NCI-H187 (cell line): Measurements from ENCODE around the gene CDC42EP4.

Experiments used
- DNase-seq, 2 experiments: peaks; one replicate each; lab custom pipeline; 2025; lab: John Stamatoyannopoulos, UW

The CDC42EP4 gene, protein sequence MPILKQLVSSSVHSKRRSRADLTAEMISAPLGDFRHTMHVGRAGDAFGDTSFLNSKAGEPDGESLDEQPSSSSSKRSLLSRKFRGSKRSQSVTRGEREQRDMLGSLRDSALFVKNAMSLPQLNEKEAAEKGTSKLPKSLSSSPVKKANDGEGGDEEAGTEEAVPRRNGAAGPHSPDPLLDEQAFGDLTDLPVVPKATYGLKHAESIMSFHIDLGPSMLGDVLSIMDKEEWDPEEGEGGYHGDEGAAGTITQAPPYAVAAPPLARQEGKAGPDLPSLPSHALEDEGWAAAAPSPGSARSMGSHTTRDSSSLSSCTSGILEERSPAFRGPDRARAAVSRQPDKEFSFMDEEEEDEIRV

DNA sequence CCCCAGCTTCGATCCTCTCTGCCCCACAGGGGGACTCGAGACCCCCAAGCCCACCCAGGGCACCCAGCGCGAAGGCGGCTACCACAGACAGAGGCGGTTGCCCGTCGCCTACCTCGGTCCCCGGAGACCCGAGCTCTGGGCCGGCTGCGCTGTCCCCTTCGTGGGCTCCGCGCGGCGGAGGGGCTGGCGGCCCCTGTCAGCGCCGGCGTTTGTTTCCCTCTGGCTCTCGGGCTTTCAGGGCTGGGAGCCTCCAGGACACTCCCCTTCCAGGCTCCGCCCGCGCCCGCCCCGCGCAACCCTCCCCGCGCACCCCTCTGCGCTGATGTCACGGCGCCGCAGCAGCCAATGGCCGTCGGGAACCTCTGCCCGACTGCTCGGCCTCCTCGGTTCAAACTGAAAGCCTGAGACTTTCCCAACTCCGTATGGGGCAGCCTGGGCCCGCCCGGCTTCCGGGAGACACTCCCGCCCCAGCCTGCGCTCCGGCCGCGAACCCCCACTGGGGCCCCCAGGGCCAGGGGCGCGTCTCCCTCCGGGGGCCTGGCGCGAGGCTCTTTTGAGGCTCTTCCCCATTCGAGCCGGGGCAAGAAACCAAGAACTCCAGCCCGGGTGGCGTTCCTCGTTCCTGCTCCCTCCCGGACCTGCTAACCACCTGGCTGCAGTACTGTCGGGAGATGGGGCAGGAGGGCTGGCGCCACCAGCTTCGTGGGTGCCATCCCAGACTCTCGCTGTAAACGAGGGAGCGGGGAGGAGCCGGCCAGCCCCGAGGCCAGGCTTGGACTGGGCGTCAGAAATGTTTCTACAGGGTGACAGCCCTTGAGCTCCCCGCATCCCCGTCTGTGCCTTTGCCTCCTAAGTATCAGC is at the start of gene CDC42EP4:
Gene CDC42EP4 (minus strand): TSS at position 221 of the 861 bp plus-strand sequence. CDS start 25,501 bp downstream, outside the sequence.
- peak; percentile 62 to 89 for DNase-seq

DNA sequence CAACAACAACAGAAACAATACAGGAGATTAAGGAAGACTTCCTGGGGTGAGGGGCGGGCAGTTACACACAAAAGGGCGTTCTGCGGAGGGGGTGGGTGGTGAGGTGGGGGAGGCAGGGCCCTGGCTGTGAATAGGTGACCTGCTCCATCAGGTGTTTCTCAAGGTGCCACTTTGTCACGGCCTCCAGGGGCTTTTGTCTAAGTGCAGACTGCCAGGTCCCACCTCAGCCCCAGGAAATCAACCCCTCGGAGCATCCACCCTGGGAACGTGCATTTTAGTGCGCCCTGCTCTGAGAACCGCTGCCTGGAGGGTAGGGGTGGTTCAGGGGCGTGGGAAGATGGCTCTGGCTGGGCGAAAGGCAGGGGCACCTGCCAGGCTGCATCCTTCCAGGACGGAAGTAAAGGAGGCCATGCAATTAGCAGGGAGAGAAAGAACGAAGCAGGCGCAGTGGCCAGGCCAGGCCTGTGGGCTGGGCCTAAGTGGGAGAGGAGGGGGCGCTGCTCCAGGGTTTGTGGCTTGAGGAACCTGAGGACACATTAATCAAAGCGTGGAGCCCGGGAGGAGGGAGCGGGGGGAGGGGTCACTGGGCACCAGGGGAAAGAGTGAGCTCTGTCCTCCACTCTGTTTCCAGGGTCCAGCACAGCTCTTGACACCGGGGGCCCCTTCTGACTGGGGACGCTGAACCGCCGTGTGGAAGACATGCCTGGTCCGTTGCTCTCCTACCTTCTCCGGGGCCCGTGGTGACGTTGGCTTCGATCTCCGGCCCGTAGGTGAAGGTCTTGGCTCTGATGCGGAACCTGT is 49.4 kb upstream of the CDC42EP4 start:
- no peak for DNase-seq

DNA sequence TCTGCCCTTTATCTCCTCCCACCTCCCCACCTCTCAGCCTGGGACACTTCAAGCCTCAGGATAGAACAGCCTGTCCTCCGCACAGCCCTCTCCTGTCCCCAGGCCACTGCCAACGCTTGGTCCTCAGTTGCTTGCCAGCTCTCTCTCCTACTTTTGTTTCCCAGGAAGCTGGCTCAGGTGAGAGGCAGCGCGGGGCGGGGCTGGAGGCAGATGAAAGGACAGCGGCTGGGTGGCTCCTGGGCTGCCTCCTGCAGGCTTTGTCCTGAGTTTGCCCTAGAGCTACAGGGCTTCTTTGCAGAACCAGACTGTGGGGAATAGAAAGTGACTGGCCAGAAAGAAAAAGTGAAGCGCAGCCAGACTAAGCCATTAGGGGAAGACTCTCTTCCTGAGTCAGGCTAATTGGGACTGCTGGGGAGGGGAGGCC is 48.2 kb upstream of the CDC42EP4 start:
- DNase-seq, result peak; percentile 10 to 16

- no peak for DNase-seq
Observed at GRCh38 chr17:73359352-73359751, 47.6 kb upstream of the CDC42EP4 start.

DNA sequence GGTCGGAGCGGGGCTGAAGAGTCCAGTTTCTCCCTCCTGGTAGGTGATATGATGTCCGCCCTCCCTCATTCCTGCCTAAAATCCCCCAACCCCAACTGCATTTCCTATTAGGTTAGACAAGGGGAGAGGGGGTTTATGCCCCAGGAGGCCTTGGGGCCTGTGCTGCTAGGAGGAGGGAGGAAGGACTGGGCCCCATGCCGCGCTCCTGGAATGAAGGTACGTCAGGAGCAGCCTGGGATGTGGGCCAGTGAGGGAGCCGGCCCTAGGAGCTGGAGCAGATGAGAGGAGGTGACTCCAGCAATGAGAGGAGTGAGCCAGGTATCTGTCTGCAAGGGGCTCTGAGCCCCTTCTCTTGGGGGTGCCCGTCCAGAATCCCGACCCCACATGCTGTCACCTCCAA is 46.9 kb upstream of the CDC42EP4 start:
- DNase-seq, result no peak

DNA sequence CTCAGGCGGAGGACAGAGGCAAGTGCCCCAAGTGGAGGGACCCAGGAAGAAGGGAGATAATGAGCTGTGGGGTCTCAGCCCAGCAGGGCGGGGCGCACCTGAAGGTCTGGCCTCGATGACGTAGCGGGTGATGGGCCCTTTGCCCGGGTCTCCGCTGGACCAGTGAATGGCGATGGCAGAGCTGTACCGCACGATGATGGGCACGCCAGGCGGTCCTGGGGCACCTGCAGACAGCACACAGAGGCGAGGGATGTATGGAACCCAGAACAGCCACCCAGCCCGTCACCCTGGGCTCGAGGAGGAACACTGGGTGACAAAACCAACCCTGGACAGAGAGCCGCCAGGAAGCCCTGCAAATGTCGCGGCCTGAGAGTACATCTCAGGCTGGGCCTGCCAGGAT is 46.2 kb upstream of the CDC42EP4 start:
- DNase-seq, result no peak

DNA sequence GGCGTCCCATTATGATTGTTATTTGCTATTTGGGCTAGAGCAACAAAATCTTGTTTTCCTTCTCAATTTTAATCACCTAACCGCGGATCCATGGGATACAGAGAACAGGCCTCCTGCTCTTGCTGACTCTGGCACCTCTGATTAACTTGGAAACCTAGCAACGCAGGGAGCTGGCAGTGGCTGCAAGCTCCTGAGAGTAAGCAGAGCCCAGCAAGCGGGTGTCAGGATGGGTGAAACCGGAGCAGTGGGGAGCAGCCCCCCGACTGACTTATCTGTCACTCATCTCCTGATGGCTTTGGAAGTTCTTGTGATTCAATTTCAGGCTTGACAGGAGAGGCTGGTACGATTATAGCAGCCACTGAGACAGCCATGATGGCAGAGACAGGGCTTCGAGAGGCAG is 45.5 kb upstream of the CDC42EP4 start:
- no peak for DNase-seq

GRCh38 chr17:73356561-73357170 is 44.9 kb upstream of the CDC42EP4 start:
- DNase-seq, result no peak

GRCh38 chr17:73354423-73355284 is 42.9 kb upstream of the CDC42EP4 start:
- no peak for DNase-seq

GRCh38 chr17:73352261-73352660 is 40.5 kb upstream of the CDC42EP4 start:
- DNase-seq, result no peak

DNA sequence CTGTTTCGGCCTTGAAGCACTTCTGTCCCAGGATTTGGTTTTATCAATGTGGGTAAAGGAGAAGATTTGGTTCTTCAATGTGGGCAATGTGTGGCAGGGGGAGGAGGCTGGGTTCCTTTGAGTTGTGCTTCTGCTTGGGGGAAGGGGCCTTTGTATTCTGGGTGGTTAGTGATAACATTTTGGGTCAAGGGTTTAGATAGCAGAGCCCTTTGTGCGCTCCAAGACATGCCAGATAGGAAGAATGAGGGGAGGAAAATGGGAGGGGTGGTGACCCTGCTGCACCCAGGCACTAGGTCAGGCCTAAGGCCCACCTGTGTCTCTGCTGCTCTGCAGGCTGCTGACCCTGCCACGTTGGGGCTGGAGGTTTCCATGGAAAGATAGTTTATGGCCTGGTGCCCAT is 40.0 kb upstream of the CDC42EP4 start:
- DNase-seq, result no peak

DNA sequence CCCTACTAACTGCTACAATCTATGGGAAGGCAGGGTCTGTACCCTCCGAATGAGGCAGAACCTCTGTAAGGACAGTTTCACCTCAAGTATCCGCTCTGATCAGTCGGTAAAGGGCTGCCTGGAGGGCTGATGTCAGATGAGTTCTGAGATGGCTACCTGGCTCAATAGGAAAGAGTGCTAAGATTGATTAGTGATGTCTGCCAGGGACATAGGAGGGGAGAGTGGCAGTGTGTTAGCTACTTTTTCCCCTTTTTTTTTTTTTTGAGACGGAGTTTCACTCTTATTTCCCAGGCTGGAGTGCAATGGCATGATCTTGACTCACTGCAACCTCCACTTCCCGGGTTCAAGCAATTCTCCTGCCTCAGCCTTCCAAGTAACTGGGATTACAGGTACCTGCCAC is 39.1 kb upstream of the CDC42EP4 start:
- no peak for DNase-seq

DNA sequence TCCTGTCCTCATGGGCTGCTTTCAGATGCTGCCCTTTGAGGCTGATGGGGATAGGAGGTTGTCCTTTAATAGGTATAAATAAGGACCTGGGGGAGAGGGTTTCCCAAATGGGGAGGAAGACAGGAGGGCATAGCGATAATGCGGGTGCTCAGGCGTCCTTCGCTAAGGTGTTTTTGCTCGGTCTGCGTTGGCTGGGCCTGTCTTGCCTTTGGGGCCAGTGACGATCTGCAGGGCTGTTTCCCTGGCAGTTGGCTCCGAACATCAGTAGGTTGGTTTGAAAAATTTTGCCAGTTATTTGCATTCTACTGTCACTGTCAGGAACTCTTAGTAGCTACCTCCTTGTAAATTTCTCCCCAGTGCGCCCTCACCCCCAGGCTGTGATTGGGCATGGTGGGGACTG is 37.8 kb upstream of the CDC42EP4 start:
- no peak for DNase-seq

- no peak for DNase-seq
Observed at GRCh38 chr17:73349138-73349537, 37.3 kb upstream of the CDC42EP4 start.

DNA sequence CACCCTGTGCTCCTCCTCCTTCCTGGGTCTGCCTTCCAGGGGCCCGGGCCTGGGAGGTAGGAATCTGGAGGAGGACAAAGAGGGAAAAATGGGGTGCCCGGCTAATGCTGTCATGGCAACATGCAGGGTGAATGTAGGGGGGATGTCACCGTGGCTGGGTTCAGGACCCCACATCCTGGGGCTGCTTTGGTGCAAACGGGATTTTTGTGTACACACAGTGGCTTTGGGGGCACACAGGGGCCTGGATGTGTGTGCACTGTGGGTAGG is 37.0 kb upstream of the CDC42EP4 start:
- DNase-seq, result no peak

GRCh38 chr17:73348018-73348828 is 36.4 kb upstream of the CDC42EP4 start:
- DNase-seq, result no peak

GRCh38 chr17:73347351-73347750 is 35.5 kb upstream of the CDC42EP4 start:
- no peak for DNase-seq

- DNase-seq, result no peak
Observed at GRCh38 chr17:73346501-73347162, 34.8 kb upstream of the CDC42EP4 start.

DNA sequence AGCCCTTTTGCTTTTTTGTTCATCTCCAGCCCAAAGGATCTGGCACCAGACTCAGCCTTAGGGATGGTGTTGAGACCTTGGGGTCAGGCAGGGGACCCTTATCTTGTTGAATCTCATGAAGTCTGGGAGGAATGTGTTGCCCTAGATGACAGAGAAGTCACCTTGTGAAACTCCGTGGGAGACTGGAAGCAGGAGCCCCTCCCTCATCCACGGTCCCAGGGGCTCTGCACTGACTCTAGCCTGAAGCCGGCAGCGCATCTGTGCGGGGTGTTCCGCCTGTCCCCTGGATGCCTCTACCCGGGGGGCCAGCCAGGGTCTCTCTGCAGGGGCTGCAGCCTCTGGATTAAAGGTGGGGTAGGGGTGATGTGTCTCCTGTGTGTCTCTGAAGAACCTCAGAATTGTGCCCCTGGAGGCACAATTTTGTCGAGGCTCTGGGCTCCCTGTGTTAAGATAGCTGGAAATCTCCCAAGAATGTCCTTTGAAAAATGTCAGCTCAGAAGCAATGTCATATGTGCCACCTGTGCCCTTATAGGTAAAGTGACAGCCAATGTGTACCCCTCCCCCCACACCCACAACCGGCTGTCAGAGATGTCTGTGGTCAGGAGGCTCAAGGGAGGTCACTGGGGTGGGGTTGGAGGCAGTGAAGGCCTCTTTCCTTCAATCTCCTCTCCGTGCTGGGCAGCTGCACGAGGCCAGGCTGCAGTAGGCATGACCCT is 32.1 kb upstream of the CDC42EP4 start:
- DNase-seq, result no peak
